ENCODE results near the gene TTC23. TPM values are rescaled to one million over a fixed set of nuclear protein-coding genes. Genes with fewer than 3 reads are reported as not detected.

Gene TTC23
- total RNA-seq, 1 donor from 2014 or later, result 25.0 TPM

DNA sequence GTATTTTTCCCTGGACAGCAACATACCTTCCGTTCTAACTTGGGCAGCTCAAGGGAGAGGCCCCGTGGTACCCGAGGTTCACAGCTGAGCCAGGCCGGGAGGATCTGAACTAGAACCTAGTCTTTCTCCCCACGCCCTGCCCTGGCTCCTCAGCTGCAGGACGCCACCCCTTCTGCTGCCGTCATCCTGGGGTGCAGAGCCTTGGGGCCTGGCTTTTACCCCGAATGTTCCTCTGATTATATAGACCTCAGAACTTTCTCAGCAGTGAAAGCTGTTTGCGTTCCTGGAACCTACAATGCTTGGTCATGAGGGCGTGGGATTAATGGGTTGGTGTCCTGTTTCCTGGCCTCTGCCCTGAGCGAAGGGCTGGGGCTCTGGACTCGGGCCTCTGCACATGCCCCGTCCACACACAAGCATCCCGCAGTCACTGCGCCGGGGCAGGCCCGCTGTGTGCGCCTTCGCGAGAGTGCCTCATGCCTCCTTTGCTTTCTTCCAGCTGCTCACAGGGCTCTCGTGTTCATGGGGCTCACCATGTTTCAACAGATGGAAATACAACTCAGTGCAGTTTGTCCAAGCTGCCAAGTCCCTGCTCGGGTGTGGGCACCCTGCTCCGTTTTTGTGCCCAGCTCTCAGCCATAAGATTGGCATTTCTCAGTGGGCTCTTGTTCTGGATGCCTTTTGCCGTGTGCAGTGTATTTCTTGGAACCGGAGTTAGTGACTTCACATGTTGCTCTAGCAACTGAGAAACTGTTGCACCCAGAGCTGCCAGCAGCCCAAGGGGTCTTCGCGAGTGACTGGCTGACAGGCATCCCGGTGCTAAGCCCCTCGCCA, 124.1 kb downstream of the TTC23 start:
- peak; percentile 72 for DNase-seq (ENCODE audit: low spot score)
- peaks cover 58% of the 10 kb centered on the region for H3K4me1 Mint-ChIP-seq (ENCODE audit: low read depth)
- peaks cover 28% of the 10 kb centered on the region for H3K36me3 Mint-ChIP-seq (ENCODE audit: low read depth)
- H3K27ac Mint-ChIP-seq (ENCODE audit: unreplicated experiment), result peak overlapping the region; percentile 98
- no peaks in the 10 kb centered on the region for H3K9me3 Mint-ChIP-seq (ENCODE audit: low read depth)
- H3K27me3 Mint-ChIP-seq (ENCODE audit: low read depth), result no peaks in the 10 kb centered on the region
- H3K4me3 Mint-ChIP-seq (ENCODE audit: unreplicated experiment), result no peak overlapping the region
- TF ChIP-seq, protein P1, sequence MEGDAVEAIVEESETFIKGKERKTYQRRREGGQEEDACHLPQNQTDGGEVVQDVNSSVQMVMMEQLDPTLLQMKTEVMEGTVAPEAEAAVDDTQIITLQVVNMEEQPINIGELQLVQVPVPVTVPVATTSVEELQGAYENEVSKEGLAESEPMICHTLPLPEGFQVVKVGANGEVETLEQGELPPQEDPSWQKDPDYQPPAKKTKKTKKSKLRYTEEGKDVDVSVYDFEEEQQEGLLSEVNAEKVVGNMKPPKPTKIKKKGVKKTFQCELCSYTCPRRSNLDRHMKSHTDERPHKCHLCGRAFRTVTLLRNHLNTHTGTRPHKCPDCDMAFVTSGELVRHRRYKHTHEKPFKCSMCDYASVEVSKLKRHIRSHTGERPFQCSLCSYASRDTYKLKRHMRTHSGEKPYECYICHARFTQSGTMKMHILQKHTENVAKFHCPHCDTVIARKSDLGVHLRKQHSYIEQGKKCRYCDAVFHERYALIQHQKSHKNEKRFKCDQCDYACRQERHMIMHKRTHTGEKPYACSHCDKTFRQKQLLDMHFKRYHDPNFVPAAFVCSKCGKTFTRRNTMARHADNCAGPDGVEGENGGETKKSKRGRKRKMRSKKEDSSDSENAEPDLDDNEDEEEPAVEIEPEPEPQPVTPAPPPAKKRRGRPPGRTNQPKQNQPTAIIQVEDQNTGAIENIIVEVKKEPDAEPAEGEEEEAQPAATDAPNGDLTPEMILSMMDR (IDR thresholded peaks at IDR 0.05), result no peak

DNA sequence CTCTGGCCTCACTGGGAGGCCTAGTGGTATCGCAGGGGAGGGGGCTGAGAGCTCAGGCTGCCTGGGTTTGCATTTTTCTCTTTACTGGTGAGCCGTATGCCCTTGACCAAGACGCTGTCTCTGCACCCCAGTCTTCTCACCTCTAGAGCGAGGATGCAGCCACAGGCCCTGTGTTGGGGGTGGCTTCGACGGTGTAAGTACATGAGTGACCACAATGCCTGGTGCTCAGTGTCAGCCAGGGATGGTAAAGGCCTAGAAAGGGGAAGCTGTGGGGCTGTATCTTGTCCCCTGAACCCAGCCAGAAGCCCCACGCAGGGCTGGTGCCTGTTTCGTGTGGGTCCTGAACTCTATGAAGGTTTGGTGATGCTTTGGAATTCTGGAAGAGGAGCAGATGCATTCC, 124.7 kb downstream of the TTC23 start:
- TF ChIP-seq, protein P1 (IDR thresholded peaks at IDR 0.05), result no peak
- peak overlapping the region; percentile 98 for H3K27ac Mint-ChIP-seq (ENCODE audit: unreplicated experiment)
- no peaks in the 10 kb centered on the region for H3K9me3 Mint-ChIP-seq (ENCODE audit: low read depth)
- H3K4me3 Mint-ChIP-seq (ENCODE audit: unreplicated experiment), result no peak overlapping the region
- peaks cover 52% of the 10 kb centered on the region for H3K4me1 Mint-ChIP-seq (ENCODE audit: low read depth)
- H3K36me3 Mint-ChIP-seq (ENCODE audit: low read depth), result peaks cover 29% of the 10 kb centered on the region
- no peaks in the 10 kb centered on the region for H3K27me3 Mint-ChIP-seq (ENCODE audit: low read depth)
- peak; percentile 68 for DNase-seq (ENCODE audit: low spot score)

DNA sequence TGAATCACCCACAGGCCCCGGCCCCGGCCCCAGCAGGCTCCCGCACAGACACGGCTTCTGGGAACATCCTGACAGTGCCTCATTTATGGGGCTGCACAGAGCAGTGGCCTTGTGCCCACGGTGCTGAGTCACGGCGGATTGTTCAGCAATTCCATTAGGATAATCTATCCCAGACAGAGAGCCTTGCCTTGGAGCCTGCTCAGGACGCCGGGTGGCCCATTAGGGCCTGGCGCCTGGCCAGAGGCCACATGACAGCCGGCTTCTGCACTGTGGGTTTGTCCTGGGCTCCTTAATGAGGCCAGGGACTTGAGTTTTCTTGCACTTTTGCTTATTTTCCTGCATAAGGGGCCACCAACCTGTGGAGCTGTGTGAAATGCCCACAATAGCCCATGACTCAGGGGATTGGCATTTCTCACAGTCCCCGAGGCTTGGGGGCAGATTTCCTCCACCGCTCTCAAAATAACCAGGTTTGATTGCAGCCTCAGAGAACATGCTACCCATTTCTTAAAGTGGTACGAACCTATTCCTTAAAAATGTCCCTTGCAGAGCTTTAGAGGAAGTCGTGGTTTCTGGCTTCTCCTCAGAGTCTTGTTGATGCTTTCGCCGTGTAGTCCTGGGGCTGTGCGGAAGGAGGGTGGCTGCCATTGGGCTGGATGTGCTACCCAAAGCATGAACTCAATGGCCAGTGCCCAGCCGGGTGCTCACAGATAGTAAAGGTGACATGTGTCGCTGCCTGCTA, 125.5 kb downstream of the TTC23 start:
- peaks cover 51% of the 10 kb centered on the region for H3K4me1 Mint-ChIP-seq (ENCODE audit: low read depth)

DNA sequence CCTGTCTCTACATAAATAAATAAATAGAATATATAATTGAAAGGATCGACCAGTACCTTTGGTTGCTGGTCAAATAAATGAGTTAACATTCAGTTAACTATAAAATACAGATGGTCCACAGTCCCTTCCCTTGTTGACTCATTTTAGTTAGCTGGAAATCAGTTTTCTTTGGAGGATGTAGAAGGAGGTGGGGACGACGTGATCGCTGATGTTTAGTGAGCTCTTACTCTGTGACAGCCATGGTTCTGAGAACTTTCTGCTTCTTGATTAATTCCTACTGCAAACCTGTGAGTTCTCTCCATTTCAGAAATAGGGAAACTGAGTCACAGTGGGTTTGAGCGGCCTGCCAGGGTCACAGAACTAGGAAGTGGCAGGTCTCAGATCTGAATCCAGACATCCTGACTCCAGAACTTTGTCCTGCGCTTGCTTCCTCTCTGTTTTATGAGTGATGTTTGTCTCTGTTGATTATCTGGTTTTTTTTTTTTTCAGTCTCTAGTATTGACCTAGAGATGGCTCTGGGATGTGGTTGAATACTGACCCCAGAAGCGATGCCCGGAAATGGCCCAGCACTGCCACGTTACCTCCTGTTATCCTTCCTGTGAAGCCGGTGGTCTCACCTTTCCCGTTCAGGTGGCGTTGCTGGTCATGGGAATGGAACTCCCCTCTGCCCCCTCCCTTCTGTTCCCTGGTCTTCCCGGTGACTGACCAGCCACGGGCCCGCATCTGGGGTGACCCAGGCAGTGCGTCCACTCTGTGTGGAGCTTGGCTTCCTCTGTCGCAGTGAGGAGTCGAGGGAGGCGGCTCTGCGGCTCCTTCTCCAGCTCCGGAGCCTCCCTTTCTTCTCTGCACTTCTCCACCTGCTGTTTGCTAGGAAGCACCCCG, 126.3 kb downstream of the TTC23 start:
- TF ChIP-seq, protein P1 (IDR thresholded peaks at IDR 0.05), result no peak
- DNase-seq (ENCODE audit: low spot score), result peak; percentile 94
- H3K36me3 Mint-ChIP-seq (ENCODE audit: low read depth), result peaks cover 26% of the 10 kb centered on the region
- H3K4me1 Mint-ChIP-seq (ENCODE audit: low read depth), result peaks cover 51% of the 10 kb centered on the region
- H3K9me3 Mint-ChIP-seq (ENCODE audit: low read depth), result no peaks in the 10 kb centered on the region
- H3K27ac Mint-ChIP-seq (ENCODE audit: unreplicated experiment), result peak overlapping the region; percentile 98
- H3K4me3 Mint-ChIP-seq (ENCODE audit: unreplicated experiment), result peak overlapping the region; percentile 68
- H3K27me3 Mint-ChIP-seq (ENCODE audit: low read depth), result no peaks in the 10 kb centered on the region

More for the DNA sequence above, 125.5 kb downstream of the TTC23 start:
- TF ChIP-seq, protein P1 (IDR thresholded peaks at IDR 0.05), result no peak
- Mint-ChIP-seq H3K9me3 (ENCODE audit: low read depth) (no peaks in the 10 kb centered on the region), H3K4me3 (ENCODE audit: unreplicated experiment) (peak overlapping the region; percentile 68), H3K36me3 (ENCODE audit: low read depth) (peaks cover 28% of the 10 kb centered on the region), H3K27ac (ENCODE audit: unreplicated experiment) (peak overlapping the region; percentile 98), H3K27me3 (ENCODE audit: low read depth) (no peaks in the 10 kb centered on the region)
- DNase-seq (ENCODE audit: low spot score), result peak; percentile 86

Measured in chondrocyte (in vitro differentiated cells).